GM19455 (cell line): ENCODE measurements around the gene RUFY3.
"Not testable (repeated sequence)": the region's sequence is repeated elsewhere in the genome, so short reads cannot be mapped to it uniquely, and the experiment has no call there.

Experiments
- ATAC-seq: cut with Tn5 transposase; IDR thresholded peaks from one replicate; pipeline ENCODE4 v1.9.1; 2021; ENCODE audit not compliant: unreplicated experiment

Gene RUFY3

GRCh38 chr4:70721747-70722146, at the start of gene RUFY3:
TSS of gene RUFY3 (plus strand) at chr4:70721964. CDS start at chr4:70722574, 610 bp downstream.
- no peak for ATAC-seq

- no peak for ATAC-seq
These were observed 47.6 kb upstream of the RUFY3 start for GRCh38 chr4:70674191-70674590.

- ATAC-seq: no peak
These were observed 47.0 kb upstream of the RUFY3 start for GRCh38 chr4:70674731-70675130.

GRCh38 chr4:70676554-70677090, 45.1 kb upstream of the RUFY3 start:
- ATAC-seq: no peak

GRCh38 chr4:70678383-70678999, 43.3 kb upstream of the RUFY3 start:
- ATAC-seq: peak; percentile 73

GRCh38 chr4:70680934-70681333, 40.8 kb upstream of the RUFY3 start:
- ATAC-seq: no peak

- peak; percentile 40 for ATAC-seq
These were observed 40.1 kb upstream of the RUFY3 start for GRCh38 chr4:70681704-70682103.

- ATAC-seq: not testable (repeated sequence)
These were observed 39.6 kb upstream of the RUFY3 start for GRCh38 chr4:70682142-70682541.

GRCh38 chr4:70687392-70687791, 34.4 kb upstream of the RUFY3 start:
- no peak for ATAC-seq

- peak; percentile 91 for ATAC-seq
These were observed 33.7 kb upstream of the RUFY3 start, which contains the start of gene UTP3 for GRCh38 chr4:70687821-70688794. TSS of gene UTP3 (plus strand) at chr4:70688532. CDS start at chr4:70688678, 146 bp downstream.

- ATAC-seq: no peak
These were observed 33.0 kb upstream of the RUFY3 start for GRCh38 chr4:70688795-70689231.

GRCh38 chr4:70691661-70692060, 30.1 kb upstream of the RUFY3 start:
- ATAC-seq: no peak

GRCh38 chr4:70694633-70695032, 27.1 kb upstream of the RUFY3 start:
- ATAC-seq: not testable (repeated sequence)

- not testable (repeated sequence) for ATAC-seq
These were observed 23.3 kb upstream of the RUFY3 start for GRCh38 chr4:70698435-70698834.

- no peak for ATAC-seq
These were observed 21.1 kb upstream of the RUFY3 start for GRCh38 chr4:70700712-70701111.

GRCh38 chr4:70701271-70701670, 20.5 kb upstream of the RUFY3 start:
- ATAC-seq: no peak

GRCh38 chr4:70702592-70702991, 19.2 kb upstream of the RUFY3 start:
- ATAC-seq: not testable (repeated sequence)

- ATAC-seq: no peak
These were observed 18.0 kb upstream of the RUFY3 start for GRCh38 chr4:70703619-70704214.

- ATAC-seq: peak; percentile 69
These were observed 17.4 kb upstream of the RUFY3 start for GRCh38 chr4:70704215-70704930.

GRCh38 chr4:70704931-70705182, 16.9 kb upstream of the RUFY3 start:
- peak; percentile 43 for ATAC-seq
